Ammon's horn (tissue), 1 donor: ENCODE data around the gene ZNF410.
A peak's percentile ranks its signal among the peaks of the same experiment; 100 is the strongest.
"Not testable (repeated sequence)": the region's sequence is repeated elsewhere in the genome, so short reads cannot be mapped to it uniquely, and the experiment has no call there.

Experiments
- DNase-seq: peaks from one replicate; pipeline ENCODE4 v3.0.0-alpha.2; 2016; ENCODE audit warnings: low spot score

ZNF410 gene

GRCh38 chr14:73887318-73887616 lies 608 bp downstream of the ZNF410 start:
- peak; percentile 17 for DNase-seq

- DNase-seq: no peak
Measured at GRCh38 chr14:73887694-73888459, 1.2 kb downstream of the ZNF410 start.

GRCh38 chr14:73888460-73888725 lies 1.7 kb downstream of the ZNF410 start:
- DNase-seq: no peak

DNA sequence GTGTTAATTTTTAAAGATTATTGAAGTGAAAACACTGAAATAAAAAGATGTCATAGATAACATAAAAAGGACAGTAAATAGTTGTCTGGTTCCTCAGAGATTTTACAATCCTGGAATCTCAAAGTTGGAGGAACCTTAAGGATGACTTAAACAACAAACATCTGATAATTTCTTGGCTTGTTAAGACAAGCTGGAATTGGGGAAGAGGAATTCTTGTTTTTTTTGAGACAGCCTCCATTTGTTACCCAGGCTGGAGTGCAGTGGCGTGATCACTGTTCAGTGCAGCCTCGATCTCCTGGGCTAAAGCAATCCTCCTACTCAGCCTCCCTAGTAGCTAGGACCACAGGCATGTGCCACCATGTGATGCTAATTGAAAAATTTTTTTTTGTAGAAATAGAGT lies 2.3 kb downstream of the ZNF410 start:
- no peak for DNase-seq

DNA sequence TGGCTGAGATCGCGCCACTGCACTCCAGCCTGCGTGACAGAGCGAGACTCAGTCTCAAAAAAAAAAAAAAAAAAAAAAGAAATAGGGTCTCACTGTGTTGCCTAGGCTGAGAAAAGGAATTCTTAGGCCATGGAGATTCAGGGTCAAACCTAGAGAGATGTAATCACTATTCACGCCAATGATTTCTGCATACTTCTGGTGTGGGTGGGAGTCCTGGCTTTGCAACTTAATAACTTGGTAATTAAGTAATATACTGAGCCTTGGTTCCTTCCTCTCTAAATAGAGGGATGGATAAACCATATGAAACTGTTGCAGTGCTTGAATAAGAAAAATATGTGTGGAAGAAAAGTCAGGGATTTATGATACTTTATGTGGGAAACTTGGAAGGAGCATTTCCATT lies 2.7 kb downstream of the ZNF410 start:
- no peak for DNase-seq

- DNase-seq: not testable (repeated sequence)
Measured at GRCh38 chr14:73894180-73894687, 7.6 kb downstream of the ZNF410 start.

DNA sequence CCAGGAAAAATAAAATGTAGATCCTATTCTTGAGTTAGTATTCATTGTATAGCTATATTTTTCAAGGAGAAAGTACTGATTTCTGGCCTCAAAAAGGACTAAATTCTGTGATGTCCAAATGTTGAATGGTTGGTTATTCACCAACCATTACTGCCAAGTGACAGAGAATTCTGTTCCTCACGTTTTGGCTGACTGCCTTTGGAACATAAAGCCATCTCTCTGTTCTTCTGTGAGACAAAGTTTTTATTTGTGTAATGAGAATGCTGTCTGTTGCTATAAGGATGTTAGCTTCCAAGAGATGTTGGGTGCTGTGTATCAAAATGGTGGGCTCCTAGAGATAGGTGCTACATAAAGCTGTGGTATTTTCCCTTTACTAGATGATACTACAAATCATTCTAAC lies 9.3 kb downstream of the ZNF410 start:
- DNase-seq: peak; percentile 18

- no peak for DNase-seq
Measured at GRCh38 chr14:73896521-73896920, 9.9 kb downstream of the ZNF410 start.

GRCh38 chr14:73903028-73903427 lies 16.4 kb downstream of the ZNF410 start:
- no peak for DNase-seq

DNA sequence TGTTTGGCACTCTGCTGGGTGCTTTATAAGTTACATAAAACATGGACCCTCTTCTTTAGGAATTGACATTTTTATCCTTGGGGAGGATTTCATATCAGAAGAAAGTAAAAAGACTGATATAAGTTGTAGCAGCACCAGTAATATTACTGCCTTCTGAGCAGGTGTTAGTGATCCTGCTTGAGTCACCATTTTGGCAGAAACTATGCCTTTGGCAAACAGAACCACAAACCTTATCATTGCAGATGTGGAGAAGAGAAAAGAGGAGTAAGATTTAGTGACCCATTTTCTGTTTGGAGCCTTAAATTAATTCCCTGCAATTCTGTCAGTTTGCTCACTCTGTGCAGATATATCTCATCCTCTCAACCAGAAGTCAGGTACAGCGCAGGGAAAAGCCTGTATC lies 23.0 kb downstream of the ZNF410 start:
- DNase-seq: no peak

- DNase-seq: no peak
Measured at GRCh38 chr14:73913256-73913655, 26.6 kb downstream of the ZNF410 start.

DNA sequence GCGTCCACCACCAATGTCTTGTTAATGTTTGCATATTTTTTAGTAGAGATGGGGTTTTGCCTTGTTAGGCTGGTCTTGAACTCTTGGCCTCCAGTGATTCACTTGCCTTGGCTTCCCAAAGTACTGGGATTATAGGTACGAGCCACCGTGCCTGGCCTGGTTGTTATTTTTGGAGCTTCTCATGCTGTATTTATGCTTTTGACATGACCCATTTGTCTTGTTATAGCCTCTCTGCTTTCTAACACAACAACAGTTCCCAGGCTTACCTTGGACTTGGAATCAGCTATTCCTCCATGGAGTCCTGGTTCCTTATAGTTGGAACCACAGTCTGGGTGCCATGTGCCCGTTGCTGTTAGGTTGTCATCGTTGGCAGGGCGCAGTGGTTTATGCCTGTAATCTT lies 29.7 kb downstream of the ZNF410 start:
- DNase-seq: no peak

DNA sequence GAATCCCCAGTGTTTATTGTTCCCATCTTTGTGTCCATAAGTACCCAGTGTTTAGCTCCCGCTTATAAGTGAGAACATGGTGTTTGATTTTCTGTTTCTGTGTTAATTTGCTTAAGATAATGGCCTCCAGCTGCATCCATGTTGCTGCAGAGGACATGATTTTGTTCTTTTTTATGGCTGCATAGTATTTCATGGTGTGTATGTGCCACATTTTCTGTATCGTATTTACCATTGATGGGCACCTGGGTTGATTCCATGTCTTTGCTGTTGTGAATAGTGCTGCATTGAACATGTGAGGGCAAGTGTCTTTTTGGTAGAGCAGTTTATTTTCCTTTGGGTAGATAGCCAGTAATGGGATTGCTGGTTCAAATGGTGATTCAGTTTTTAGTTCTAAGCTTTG lies 32.8 kb downstream of the ZNF410 start:
- DNase-seq: not testable (repeated sequence)

GRCh38 chr14:73924337-73924736 lies 37.7 kb downstream of the ZNF410 start:
- DNase-seq: no peak

- no peak for DNase-seq
Measured at GRCh38 chr14:73935666-73936065, 49.0 kb downstream of the ZNF410 start.

GRCh38 chr14:73936548-73936947 lies 49.9 kb downstream of the ZNF410 start:
- DNase-seq: no peak

DNA sequence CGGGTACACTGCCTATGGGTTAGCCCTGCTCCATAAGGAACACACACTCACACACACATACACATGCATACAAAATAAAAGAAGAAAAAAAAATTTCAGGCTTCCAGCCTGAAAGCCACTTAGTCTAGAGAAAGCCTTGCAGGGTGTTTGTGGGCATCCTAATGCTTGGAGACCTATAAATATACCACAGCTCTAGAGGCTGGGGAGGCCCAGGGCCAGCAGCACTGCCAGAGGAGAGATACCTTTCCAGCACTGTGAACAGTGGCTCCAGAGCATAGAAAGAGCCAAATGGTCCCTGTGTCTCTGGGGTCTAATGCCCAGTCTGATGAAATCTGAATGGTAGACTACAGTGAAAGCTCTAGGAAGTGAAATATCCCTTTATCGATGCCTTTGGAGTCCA lies 50.4 kb downstream of the ZNF410 start:
- DNase-seq: no peak

DNA sequence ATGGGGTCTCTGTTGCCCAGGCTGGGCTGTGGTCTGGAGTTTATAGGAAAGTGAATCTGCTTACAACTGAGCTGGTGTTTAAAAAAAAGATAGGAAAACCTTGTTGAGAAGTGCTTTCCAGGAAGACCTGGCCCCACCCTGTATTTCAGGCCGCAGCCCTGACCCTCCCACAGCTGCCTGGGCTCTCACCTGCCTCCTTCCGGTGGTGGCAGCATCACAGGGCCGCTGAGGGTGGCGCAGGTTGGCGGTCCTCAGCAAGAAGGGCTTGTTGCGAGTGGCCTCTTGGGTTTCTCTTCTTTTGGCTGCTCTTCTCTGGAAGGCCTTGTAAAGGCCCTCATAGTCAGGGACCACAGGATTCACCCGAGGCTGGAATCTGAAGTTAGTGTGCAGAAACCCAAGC lies 55.5 kb downstream of the ZNF410 start:
- no peak for DNase-seq

- peak; percentile 42 for DNase-seq
Measured at GRCh38 chr14:73943083-73943482, 56.4 kb downstream of the ZNF410 start.

GRCh38 chr14:73944432-73945158 lies 57.9 kb downstream of the ZNF410 start:
- DNase-seq: no peak

GRCh38 chr14:73945159-73945670 lies 58.6 kb downstream of the ZNF410 start:
- DNase-seq: no peak

DNA sequence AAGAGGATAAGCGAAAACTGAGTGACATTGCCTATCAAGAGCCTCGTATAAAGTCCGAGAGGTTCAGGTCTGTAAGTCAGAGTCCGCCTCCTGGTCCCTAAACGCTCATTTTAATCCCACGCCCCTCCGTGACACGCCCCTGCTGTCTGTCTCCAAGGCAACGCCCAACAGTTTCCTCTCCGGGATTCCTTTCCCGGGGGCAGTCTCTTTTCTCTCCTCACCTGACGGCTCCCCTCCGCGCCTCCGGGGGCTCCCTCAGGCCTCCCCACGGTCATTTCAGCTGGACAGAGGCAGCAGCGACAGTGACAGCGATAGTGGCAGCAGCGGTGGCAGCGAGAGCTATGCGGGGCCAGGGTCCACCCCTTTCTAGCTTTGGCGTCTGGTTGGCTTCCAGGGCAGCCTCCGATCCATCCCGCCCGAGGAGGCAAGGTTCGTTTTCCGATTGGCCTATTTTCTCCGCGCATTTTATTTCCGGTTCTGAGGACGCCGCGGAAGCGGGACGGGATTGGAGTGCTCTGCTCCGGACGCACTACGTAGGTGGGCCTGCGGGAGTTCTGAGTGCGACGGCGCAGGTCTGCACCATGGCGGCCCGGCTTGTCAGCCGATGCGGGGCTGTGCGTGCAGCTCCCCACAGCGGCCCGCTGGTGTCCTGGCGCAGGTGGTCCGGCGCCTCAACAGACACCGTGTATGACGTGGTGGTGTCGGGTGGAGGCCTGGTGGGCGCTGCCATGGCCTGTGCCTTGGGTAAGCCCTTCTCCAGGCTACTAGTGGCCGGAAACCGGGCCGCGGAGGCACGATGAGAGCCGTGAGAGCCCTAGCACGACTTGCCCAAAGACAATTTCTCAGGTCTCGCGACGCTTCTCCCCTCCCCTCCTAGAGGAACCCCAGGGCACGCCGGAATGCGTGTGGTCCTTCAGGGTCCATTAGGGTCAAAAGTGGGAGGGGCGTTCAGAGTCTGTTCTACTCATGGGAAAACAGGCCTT lies 63.4 kb downstream of the ZNF410 start, which contains the start of the genes COQ6 and FAM161B:
Gene COQ6 (plus strand): TSS at position 551 of the 983 bp plus-strand sequence. CDS start 31 bp downstream, at position 582.
Gene FAM161B (minus strand): TSS at position 343 of the 983 bp plus-strand sequence. CDS start 68 bp downstream, at position 275.
- DNase-seq: peak; percentile 97
